HFF-Myc (cell line): Measurements from ENCODE around the gene CYP26C1.

ENCODE experiments used
- DNase-seq: peaks from one replicate; pipeline ENCODE4 v3.0.0-alpha.2; 2011; ENCODE audit warnings: low read depth; ENCODE audit errors: extremely low read depth
- H3K4me3 ChIP-seq: replicated peaks from 2 replicates; pipeline ENCODE4 v1.5.1; 2011; ENCODE audit warnings: low read depth, mild to moderate bottlenecking, control low read depth, low read length
- CTCF ChIP-seq: IDR thresholded peaks from 2 replicates; pipeline ENCODE4 v1.5.1; 2012; ENCODE audit warnings: mild to moderate bottlenecking, low read depth, low read length, control low read depth; ENCODE audit errors: missing control alignments

CYP26C1 gene

GRCh38 chr10:93110472-93111146 lies 50.0 kb downstream of the CYP26C1 start:
- DNase-seq = no peak
- H3K4me3 ChIP-seq = no peak overlapping the region
- no peak for TF ChIP-seq CTCF

DNA sequence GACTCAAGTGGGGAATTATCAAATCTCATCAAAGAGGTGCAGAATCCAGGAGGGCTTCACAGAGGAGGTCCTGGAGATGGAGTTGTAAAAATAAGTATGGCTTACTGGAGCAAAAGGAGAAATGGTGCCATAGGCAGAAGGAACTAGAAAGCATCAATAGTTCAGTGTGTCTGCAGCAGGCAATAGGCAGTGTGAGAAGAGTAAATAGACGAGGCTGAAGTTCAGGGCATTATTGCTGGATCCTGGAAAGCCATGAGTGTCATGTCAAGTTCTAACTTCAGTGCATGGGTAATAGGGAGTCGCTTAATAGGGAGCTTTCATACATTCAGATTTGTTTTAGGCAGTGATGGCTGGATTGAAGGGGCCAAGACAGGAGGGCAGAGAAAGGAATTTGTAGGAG lies 52.4 kb downstream of the CYP26C1 start:
- H3K4me3 ChIP-seq = no peak overlapping the region
- no peak for DNase-seq
- no peak for TF ChIP-seq CTCF

- H3K4me3 ChIP-seq = no peak overlapping the region
- TF ChIP-seq CTCF = peak; percentile 66
- DNase-seq = peak; percentile 39
Observed at GRCh38 chr10:93115661-93116383, 55.2 kb downstream of the CYP26C1 start.
